VCaP (cell line): ENCODE measurements around the gene PTPRN2.
A peak's percentile ranks its signal among the peaks of the same experiment; 100 is the strongest.

ENCODE experiments used
- H3K27ac ChIP-seq: fragments of 450-650 bp; 2 replicates; pipeline ENCODE4 v1.5.1; 2017
- TF ChIP-seq, protein P1 (sequence below): fragments of 450-650 bp; conservative IDR thresholded peaks from 2 replicates; pipeline ENCODE4 v1.5.1; 2017; ENCODE audit warnings: mild to moderate bottlenecking, moderate library complexity

Gene PTPRN2

DNA sequence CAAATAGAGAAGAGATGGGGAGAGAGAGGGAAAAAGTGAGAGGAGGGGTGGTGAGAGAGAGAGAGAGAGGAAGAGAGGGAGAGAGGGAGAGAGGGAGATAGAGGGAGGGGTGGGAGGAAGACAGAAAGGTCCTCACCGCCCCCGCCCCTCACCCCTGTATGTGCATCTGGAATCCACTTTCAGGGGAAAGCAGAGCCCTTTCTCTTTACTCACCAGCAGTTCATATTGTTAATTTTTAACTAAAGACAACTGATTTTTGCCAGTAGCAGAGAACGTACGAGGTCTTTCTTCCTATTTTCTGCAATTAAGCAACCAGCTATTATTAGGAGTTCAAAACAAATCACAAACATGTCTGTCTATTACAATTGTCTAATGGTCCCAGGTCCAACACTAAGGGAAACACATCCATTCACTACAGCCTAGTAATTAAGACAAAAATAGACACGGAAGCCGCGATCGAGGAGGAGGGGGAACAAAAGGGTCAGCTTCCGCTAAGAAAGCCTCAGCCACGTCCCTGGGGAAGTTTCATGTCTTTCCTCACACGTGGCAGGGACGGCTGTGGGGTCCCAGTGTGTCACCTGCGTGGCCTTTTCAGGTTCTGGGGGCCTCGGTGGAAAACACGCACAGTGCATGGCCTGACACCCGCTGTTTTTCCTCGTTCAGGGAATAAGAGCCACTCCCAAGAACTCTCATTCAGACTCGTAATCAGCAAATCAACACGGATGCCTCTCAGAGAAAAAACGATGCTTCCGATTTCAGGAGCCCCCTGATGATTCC, 572.0 kb downstream of the PTPRN2 start:
- peak overlapping the region; percentile 8; the same call in 1 of the 2 replicates for H3K27ac ChIP-seq
- TF ChIP-seq, protein P1, sequence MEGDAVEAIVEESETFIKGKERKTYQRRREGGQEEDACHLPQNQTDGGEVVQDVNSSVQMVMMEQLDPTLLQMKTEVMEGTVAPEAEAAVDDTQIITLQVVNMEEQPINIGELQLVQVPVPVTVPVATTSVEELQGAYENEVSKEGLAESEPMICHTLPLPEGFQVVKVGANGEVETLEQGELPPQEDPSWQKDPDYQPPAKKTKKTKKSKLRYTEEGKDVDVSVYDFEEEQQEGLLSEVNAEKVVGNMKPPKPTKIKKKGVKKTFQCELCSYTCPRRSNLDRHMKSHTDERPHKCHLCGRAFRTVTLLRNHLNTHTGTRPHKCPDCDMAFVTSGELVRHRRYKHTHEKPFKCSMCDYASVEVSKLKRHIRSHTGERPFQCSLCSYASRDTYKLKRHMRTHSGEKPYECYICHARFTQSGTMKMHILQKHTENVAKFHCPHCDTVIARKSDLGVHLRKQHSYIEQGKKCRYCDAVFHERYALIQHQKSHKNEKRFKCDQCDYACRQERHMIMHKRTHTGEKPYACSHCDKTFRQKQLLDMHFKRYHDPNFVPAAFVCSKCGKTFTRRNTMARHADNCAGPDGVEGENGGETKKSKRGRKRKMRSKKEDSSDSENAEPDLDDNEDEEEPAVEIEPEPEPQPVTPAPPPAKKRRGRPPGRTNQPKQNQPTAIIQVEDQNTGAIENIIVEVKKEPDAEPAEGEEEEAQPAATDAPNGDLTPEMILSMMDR, result no peak

DNA sequence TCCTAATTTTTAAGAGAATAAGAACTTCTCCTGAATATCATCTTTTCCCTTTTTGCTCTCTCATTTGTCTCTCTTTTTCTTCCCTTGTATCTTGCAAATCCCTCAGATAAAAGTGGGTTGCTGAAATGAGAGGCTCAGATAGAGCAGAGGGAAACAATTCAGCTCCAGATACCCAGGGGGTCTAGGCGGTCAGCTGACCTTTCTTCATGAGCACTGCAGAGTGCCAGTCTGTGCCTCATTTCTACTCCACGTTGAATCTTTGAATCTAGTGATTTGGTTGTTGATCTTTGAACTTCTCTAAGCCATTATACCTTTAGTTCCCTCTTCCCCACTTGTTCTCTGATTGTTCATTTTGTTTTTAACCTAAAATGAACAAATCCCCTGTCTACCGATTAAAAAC, 572.6 kb downstream of the PTPRN2 start:
- H3K27ac ChIP-seq, result no peak overlapping the region
- TF ChIP-seq, protein P1, result no peak

DNA sequence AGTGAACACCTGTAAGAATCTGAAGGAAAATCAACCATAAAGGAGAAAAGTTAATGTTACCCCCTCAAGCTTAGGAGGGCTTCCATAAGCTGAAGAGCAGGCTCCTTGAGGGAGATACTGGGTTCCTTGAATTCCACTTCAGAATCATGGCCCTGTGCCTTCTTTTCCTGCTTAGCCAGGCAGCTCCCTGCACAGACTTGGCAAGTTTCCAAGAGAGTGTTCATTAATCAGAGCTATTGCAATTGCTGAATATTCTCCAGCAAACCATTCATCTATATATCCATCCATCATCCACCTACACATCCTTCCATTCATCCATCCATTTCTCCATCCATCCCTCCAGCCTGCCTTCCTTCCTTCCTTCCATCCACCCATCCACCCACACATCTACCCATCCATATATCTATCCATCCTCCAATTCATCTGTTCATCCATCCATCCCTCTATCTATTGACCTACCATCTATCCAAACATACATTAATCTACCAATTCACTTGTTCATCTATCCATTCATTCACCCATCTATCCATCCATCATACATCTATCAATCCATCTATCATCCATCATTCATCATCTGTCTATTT, 574.4 kb downstream of the PTPRN2 start:
- TF ChIP-seq, protein P1, result no peak
- no peak overlapping the region for H3K27ac ChIP-seq

DNA sequence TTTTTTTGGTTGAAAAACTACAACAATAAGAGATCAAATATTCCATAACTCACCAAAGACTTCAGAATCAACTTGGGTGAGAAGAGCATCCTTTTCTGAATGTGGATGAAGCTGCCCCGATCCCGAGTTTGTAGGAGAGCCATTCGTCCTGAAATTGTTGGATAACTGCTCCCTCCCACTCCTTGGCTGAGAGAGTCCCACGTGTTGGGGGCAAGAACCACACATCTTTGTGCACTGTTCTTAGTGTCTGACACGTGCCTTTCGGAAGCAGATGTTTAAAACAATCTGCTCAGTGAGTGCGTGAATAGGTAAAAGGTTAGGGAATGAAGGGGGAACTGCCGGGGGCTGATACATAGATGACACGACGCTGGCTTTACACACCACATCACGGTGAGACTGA, 575.7 kb downstream of the PTPRN2 start:
- TF ChIP-seq, protein P1, result no peak
- no peak overlapping the region for H3K27ac ChIP-seq

DNA sequence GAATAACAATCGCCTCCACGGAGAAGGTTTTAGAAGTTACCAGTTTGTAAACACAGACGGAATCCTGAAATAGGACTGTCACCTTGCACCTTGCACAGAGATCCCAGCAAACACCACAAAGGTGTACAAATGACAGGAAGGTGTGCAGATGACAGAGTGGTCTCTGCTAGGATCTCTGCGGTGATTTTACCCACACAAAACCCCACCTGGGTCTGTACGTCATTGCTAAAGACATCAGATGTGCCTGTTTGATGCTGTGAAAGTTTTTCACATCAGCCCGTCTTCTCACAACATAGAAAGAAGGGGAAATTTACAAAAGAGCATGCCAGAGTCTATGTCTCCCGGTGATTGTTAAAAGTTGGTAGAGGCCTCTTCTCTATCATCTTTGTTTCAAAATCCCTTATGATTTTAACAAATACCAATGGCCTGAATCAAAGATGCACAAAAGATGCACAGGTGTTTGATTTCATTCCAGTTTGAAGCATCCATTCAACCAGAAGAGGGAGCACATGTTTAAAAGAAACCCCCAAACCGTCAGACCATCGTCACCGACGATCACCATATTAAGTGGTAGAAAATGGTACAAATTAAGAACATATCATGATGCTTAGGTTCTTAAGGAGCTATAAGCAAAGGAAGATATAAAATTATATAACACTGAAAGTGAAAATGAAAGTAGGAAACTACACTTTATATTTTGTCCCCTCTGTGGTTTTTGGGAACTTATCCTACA, 576.5 kb downstream of the PTPRN2 start:
- TF ChIP-seq, protein P1, result peak; percentile 44
- no peak overlapping the region for H3K27ac ChIP-seq

DNA sequence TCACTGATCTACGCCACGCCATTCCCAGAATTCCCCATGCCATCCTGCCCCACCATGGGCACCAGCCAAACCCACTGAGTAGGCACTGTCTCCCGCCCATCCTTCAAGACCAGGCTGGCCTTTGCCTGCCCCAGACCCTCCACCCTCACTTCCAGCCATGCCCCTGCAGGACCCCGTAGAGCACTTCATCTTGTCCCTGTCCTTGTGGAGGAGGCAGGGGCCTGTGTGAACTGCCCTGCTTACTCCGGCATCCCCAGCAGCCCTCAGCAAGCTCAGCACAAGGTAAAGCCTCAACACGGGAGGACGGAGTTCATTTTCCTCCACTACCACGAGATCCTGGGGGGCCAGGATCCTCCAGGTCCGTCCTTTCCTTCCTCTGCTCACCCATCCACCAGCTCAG, 577.7 kb downstream of the PTPRN2 start:
- TF ChIP-seq, protein P1, result no peak
- no peak overlapping the region for H3K27ac ChIP-seq

DNA sequence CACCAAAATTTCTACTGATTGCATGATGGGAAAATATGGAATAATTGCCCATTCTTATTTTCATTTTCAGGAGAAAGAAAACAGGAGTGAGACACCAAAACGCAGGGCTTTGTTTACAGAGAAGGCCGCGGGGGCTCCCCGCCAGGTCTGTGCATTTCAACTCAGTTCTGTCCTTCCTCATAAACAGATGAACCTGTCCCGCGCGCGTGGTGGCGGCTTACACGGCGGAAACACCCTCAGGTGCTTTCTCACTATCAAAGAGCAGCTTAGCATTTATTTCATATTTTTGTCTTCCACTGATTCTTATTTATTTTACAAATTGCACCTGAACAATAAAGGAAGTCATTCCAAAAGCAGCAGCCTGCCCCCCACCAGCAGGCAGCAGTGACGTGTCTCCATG, 579.4 kb downstream of the PTPRN2 start:
- H3K27ac ChIP-seq, result peak overlapping the region; percentile 28; the same call in 1 of the 2 replicates
- TF ChIP-seq, protein P1, result no peak
